ENCODE data around the gene CEP192. TPM values are rescaled to one million over a fixed set of nuclear protein-coding genes. Genes with fewer than 3 reads are reported as not detected.

CEP192 gene
- total and polyA plus RNA-seq, 2 of the 4 experiments (the other 2 are of a cell fraction): 17.2 to 29.0 TPM

DNA sequence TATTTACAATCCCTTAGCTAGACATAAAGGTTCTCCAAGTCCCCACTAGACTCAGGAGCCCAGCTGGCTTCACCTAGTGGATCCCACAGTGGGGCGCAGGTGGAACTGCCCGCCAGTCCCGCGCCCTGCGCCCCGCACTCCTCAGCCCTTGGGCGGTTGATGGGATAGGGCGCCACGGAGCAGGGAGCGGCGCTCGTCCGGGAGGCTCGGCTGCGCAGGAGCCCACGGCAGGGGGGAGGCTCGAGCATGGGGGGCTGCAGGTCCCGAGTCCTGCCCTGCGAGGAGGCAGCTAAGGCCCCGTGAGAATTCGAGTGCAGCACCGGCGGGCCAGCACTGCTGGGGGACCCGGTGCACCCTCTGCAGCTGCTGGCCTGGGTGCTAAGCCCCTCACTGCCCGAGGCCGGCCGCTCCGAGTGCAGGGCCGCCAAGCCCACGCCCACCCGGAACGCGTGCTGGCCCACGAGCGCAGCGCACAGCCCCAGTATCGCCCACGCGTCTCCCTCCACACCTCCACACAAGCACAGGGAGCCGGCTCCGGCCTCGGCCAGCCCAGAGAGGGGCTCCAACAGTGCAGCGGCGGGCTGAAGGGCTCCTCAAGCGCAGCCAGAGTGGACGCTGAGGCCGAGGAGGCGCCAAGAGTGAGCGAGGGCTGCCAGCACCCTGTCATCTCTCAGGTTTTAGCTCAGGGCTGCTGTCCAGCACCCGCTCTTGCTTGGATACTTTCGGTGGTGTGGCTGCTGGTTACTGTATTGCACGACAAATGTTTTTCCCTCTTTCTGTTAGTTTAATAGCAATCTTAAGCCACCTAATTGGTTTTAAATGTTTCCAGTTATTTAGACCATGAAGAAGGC lies 143.6 kb downstream of the CEP192 start:
- no peak overlapping the region for H3K14ac ChIP-seq (replicated peaks; ENCODE audit: low read depth, low read length)
- no peak for ATAC-seq (ENCODE audit: low read depth)
- in situ Hi-C loops (cut with MboI; ENCODE audit: low sequenced_read_pairs) (no loop called here), dilution Hi-C loops (cut with HindIII; ENCODE audit: low sequenced_read_pairs, unreplicated experiment) (no loop called here), intact Hi-C loops (cut with micrococcal nuclease) (no loop called here)
- H2BK5ac ChIP-seq (ENCODE audit: low read depth, low read length, poor library complexity, severe bottlenecking): no peak overlapping the region
- H4K5ac ChIP-seq (ENCODE audit: low read depth, low read length): no peak overlapping the region
- no peaks in the 10 kb centered on the region for H3K36me3 ChIP-seq (ENCODE audit: control insufficient read depth, insufficient read depth, low read length)
- H2AK9ac ChIP-seq (replicated peaks; ENCODE audit: low read depth, low read length, poor library complexity): no peak overlapping the region
- ChIA-PET CTCF (no interaction called here), POLR2A (ENCODE audit: unreplicated experiment) (no interaction called here)
- peaks cover 4% of the 10 kb centered on the region; the same call in 1 of the 2 replicates for H3K9me1 ChIP-seq (ENCODE audit: insufficient read depth, low read length)
- no peak for TF ChIP-seq RAD21 (IDR thresholded peaks at IDR 0.05; ENCODE audit: low read length)
- TF ChIP-seq NFE2L2 (IDR thresholded peaks at IDR 0.05; ENCODE audit: low read depth, low read length): no peak
- TF ChIP-seq USF2 (IDR thresholded peaks at IDR 0.05; ENCODE audit: low read depth, low read length): no peak
- TF ChIP-seq, protein P1, sequence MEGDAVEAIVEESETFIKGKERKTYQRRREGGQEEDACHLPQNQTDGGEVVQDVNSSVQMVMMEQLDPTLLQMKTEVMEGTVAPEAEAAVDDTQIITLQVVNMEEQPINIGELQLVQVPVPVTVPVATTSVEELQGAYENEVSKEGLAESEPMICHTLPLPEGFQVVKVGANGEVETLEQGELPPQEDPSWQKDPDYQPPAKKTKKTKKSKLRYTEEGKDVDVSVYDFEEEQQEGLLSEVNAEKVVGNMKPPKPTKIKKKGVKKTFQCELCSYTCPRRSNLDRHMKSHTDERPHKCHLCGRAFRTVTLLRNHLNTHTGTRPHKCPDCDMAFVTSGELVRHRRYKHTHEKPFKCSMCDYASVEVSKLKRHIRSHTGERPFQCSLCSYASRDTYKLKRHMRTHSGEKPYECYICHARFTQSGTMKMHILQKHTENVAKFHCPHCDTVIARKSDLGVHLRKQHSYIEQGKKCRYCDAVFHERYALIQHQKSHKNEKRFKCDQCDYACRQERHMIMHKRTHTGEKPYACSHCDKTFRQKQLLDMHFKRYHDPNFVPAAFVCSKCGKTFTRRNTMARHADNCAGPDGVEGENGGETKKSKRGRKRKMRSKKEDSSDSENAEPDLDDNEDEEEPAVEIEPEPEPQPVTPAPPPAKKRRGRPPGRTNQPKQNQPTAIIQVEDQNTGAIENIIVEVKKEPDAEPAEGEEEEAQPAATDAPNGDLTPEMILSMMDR (conservative IDR thresholded peaks at IDR 0.05; ENCODE audit: low read depth, low read length): no peak
- no peak for TF ChIP-seq RCOR1 (IDR thresholded peaks at IDR 0.05; ENCODE audit: insufficient replicate concordance, low read length)
- TF ChIP-seq RFX5 (IDR thresholded peaks at IDR 0.05; ENCODE audit: low read depth, low read length): no peak
- no TSS peak for BruUV-seq (replicated peaks)
- H3K23ac ChIP-seq (ENCODE audit: low read depth, low read length): no peak overlapping the region
- no peaks in the 10 kb centered on the region; the same call in 1 of the 2 replicates for H3K9me3 ChIP-seq (ENCODE audit: control insufficient read depth, insufficient read depth, low read length)
- H2BK120ac ChIP-seq (ENCODE audit: low read depth, low read length): no peak overlapping the region
- H3K4ac ChIP-seq (ENCODE audit: low read depth, low read length): no peak overlapping the region
- H3K4me2 ChIP-seq (ENCODE audit: low read depth, low read length): no peak overlapping the region
- no peak overlapping the region for H2BK15ac ChIP-seq (ENCODE audit: low read depth, low read length)
- no peaks in the 10 kb centered on the region for H4K20me1 ChIP-seq (ENCODE audit: insufficient read depth, low read length)
- H3K18ac ChIP-seq (ENCODE audit: low read depth, low read length): no peak overlapping the region
- H3K9ac ChIP-seq (ENCODE audit: low read depth, low read length): no peak overlapping the region
- H3K56ac ChIP-seq (ENCODE audit: extremely low read depth, insufficient read depth, low read length): no peak overlapping the region
- H3K4me3 ChIP-seq (ENCODE audit: insufficient read depth, low read depth, low read length): no peak overlapping the region
- H3K4me1 ChIP-seq (ENCODE audit: control insufficient read depth, insufficient read depth, low read length): no peaks in the 10 kb centered on the region
- H2AFZ ChIP-seq (replicated peaks; ENCODE audit: low read length, poor library complexity): no peak overlapping the region
- H3K27ac ChIP-seq (ENCODE audit: insufficient read depth, low read length): no peak overlapping the region
- no peak overlapping the region for H2AK5ac ChIP-seq (ENCODE audit: low read depth, low read length)
- no peak overlapping the region for H4K8ac ChIP-seq (ENCODE audit: low read depth in 2 of 2, low read length in 2 of 2)
- H3K27me3 ChIP-seq (ENCODE audit: control insufficient read depth, insufficient read depth, low read length): peaks cover 3% of the 10 kb centered on the region
- H4K91ac ChIP-seq (ENCODE audit: insufficient read depth, low read depth, low read length): no peak overlapping the region
- WGBS, 2 experiments (ENCODE audit: extremely low coverage in 2 of 2, insufficient read length in 1 of 2): 85% methylated on average over 11 of the region's 52 CpGs; no CpG with 5 or more reads in 1 of the 2 experiments
- DNase-seq: no peak
- no peak overlapping the region for H2BK20ac ChIP-seq (ENCODE audit: low read depth, low read length)
- H3K79me1 ChIP-seq (ENCODE audit: low read depth in 1 of 2, low read length in 2 of 2): no peaks in the 10 kb centered on the region

Measured in IMR-90 (cell line).